Right ventricle myocardium superior (tissue), 1 donor: ENCODE results near the gene CDK5. TPM values are rescaled to one million over a fixed set of nuclear protein-coding genes. Genes with fewer than 3 reads are reported as not detected.

Source experiments
- ATAC-seq: fragments of 200-7000 bp; cut with Tn5 transposase; one replicate; pipeline ENCODE4 v1.9.1; 2020; ENCODE audit warnings: mild to moderate bottlenecking; ENCODE audit not compliant: poor library complexity
- DNase-seq: peaks from one replicate; pipeline ENCODE4 v3.0.0-alpha.2; 2020
- intact Hi-C: fragments of 100-400 bp; cut with DNase I; formaldehyde crosslinking; loops from one replicate; pipeline ENCODE4 v1.11.2; 2022
- total RNA-seq: library from RNA; stranded (reverse); fragmentation: NEBNext Ultra II Directional; extraction: Animal tissue kit (Norgen Biotek cat#: 25700); gene quantifications from one replicate; pipeline ENCODE4 v1.2.1, GENCODE V29; 2021
- donor health status: DM: no; HTN: yes; CAD: no; lungs with severe emphysema.

The CDK5 gene
- total RNA-seq, 1 donor from 2014 or later = 6.3 TPM

DNA sequence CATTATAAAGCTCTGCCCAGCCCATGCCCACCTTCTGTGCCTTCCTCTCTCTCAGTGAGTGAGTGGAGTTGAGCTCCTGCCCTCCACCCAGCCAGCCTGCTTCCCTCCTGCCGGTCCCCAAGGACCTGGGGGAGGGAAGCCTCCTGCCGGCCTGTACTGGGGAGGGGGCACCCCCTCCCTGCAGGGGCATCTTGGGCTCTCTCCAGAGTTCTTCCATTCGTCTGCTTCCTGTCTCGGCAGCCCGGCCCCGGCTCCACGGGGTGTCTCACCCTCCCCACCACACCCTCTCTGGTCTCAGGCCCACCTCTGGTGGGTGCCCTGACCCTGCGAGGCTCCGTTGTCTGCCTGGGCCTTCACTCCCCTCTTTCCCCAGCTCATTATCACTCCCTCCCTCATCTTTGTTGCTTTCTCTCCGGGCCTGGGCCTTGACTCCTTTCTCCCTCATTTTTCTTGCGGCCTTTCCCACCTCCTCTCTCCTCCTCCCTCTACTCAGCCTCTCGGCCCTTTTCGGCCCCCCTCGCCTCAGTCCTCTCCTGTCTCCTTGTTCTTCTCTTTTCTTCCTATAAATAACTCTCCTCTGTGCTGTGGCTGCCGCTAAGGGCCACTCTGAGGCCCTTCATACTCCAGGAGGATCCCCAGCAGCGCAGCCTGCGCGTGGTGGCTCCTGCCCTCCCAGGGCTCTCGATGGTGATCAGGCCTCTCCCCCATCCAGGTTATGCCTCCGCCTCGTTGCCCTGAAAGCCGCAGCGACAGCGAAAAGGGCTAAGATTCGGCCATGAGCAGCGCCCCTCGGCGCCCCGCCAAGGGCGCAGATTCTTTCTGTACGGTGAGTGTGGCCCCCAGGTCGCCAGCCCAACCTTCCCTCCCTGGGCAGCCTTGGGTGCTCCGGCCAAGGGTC, 3.8 kb upstream of the CDK5 start:
- intact Hi-C loops = no loop called here
- DNase-seq = no peak
- ATAC-seq = no peak

DNA sequence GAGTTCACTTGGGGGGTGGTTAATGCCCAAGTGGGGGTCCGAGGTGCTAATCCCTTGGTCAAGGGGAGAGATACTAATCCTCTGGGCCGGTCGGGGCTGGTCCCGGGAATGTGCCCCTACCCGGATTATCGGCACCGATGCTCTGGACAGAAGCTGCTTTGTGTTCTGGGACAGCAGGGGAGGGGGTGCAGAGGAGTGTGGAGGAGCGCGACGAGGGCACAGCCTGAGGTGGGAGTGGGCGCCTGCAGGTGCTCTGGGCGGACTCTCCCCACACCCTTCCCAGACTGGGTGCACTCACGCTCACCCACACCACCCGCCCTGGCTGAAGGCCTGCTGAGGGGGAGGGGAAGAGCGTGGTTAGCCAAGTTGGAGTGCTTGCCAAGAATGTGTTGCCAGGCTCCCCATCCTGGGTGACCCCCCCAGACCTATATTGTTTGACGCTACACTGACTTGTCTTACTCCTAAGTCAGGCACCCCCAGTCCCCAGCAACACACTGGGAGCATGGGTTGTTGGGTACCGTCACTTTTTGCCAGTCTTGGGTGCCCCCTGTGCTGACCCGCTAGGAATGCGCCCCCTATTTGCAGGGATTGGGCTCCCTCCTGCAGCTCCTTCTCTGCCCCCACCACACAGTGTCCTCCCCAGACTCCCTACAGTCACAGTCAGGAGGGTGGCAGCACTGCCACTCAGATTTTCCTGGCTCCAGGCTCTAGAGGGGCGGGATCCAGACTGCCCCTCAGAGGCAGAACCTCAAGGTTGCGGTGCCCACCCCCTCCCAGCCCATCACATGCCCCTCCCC, 2.9 kb upstream of the CDK5 start:
- no peak for DNase-seq
- intact Hi-C loops = no loop called here
- ATAC-seq = no peak

DNA sequence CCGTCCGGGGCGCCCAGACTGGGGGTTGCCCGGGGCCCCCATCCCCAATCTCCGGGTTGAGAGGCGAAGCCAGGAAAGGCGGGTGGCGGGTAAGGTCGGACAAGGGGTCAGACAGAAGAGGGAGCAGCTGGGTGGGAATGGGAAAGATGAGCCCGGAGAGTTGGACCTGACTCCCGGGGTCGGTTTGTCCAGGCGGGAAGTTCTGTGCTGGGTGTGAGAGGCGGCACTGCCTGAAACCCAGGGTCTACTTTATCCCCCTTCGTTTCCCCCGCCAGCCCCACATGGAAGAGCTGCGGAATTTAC, 2.4 kb upstream of the CDK5 start:
- intact Hi-C loops = no loop called here
- DNase-seq = no peak
- no peak for ATAC-seq

DNA sequence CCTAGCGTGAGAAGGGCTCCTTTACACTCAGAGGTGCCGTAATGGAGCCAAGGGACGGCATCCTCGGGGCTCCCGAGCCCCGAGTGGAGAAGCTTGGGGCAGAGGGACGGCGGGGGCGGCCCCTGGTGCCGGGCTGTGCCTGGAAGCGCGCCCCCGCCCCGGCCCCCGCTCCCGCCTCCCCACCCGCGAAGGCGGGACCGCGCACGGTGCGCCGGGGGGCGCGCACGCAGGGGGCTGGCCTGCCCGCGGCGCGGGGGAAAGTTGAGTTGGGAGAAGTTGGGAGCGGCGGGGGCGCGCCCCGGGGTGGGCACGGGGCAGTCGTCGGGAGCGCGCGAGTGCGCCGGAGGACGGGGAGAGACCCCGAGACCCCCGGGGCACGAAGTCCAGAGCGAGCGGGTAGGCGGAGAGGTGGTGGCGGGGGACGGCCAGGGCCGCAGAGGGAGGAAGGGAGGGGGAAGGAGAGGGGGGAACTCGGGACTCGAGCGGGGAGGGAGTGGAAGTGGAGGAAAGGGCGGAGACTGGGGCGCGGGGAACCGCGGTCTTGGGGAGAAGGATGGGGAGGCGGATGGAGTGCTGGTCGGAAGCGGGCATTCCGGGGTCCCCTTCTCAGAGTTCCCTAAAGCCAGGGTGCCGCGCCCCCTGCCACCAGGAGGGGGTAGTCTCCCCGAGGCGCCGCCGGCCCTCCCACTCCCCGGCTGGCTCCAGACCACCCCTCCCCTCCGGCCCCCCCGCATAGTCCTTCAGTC, 1.8 kb upstream of the CDK5 start, which contains the start of gene SLC4A2:
SLC4A2 (plus strand) TSS at position 223 of the 746 bp plus-strand sequence. CDS start 2,399 bp downstream, outside the sequence.
- DNase-seq (peak; percentile 88), ATAC-seq (peak; percentile 75)
- intact Hi-C loops = no loop called here

DNA sequence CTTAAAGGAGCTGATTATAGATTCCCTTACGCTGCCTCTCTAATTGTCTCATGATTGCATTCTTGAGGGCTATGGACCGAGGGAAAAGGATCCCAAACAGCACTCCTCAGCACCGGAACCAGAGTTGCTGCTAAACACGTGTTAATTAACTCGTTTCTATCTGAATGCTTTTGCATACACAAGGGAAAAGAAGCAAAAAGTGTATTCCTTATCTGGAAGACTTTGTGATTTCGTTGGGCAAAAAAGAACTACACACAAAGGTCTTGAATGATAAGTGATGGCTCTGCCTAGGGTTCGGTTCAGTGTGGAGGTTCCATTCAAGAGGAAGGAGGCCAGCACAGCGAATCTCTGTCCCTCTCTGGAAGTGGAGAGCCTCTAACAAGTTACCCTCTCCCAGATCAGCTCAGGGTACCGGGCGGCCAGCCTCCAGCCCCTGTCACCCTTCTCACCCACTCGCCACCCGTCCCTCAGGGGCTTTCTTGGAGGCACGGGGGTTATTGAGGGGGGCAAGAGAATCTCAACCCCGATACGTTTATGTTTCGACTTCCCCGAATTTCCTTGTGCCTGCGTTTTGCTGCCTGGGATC, 1.2 kb upstream of the CDK5 start:
- intact Hi-C loops = no loop called here
- DNase-seq = no peak
- no peak for ATAC-seq

DNA sequence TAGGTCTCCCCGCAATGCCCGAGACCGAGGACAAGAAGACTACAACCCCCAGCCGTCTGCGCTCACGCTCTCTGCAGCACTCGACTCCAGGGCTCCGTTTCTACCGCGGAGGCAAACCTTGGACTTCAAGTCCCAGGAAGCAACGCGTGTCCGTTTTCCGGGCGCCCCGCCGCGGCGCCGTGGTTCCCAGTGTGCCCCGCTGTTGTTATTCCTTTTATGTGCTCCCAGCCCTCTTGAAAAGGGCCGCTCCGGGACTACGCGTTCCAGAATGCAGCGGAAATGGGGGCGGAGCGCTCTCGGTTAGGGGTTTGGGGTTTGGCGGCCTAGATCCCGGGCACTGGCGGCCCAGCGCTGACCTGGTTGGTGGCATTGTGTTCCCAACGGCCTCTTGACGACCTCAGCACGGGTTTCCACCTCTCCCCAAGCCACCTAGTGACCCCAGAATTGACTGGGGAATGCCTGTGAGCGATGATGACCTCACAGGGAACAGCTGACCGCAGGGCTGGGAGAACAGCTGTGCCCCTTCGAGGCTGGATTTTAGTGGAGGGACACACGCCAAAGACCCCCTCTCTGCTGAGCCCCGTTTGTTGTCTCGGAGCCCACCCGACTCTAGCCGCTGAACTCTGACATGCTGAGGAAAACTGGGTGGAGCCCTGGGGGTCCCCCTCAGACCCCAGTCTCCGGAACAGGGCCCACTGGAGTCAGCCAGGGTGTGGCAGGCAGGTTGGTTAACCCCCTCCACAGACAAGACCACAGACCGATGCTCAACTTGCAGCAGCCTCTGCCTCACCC, 488 bp upstream of the CDK5 start:
- intact Hi-C loops = no loop called here

DNA sequence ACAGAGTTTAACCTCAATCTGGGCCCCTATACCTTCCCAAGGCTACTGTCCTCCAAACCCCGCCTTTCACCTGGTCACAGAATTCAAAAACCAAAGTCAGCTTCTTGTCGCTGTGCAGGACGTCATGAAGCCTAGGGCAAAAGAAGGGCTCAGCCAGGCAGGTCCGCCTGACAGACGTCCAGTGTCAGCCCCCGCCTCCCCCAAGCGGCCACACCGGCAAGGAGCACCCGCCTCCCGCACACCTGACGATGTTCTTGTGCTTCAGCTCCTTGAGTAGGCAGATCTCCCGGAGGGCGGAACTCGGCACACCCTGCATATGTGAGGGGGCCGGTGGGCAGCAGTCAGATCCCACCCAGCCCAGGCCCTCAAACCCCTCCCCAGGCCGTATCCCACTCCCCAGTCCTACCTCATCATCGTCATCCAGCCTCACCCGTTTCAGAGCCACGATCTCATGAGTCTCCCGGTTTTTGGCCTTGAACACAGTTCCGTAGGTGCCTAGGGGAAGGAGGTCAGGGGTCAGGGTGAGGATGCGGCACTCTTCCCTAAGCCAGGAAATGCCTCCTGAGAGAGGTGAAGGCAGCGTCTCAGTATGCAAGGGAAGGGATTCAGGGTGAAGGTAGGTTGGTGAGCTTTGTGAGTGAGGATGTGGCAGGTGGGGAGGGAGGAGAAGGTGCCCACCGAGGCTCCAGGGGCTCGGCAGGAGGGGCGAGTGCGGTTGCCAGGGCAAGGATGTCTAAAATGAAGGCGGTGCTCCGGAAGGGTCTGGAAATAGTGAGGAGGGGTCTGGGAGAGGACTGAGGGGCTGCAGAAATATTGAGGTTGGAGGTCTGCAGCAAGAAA, 811 bp downstream of the CDK5 start:
- DNase-seq = no peak
- intact Hi-C loops = no loop called here
- ATAC-seq = no peak

More for the DNA sequence above, 488 bp upstream of the CDK5 start:
- DNase-seq = peak; percentile 99
- peak; percentile 89 for ATAC-seq

DNA sequence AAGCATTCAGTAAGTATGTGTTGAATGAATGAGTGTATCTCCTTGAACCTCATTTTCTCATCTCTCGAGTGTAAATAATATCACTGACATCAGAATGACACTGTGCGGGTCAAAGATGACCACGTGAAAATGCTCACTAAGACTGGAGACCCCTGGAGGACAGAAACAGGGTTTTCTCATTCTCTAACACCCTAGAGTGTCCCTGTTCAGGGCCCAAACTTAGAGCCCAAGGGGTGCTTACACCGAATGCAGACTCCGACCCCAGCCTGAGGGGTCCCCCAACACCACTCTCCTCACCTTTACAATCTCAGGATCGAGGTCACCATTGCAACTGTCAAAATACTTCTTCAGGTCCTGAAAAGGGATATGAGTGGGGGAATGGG, 1.4 kb downstream of the CDK5 start:
- DNase-seq (no peak), ATAC-seq (no peak)
- intact Hi-C loops = no loop called here

DNA sequence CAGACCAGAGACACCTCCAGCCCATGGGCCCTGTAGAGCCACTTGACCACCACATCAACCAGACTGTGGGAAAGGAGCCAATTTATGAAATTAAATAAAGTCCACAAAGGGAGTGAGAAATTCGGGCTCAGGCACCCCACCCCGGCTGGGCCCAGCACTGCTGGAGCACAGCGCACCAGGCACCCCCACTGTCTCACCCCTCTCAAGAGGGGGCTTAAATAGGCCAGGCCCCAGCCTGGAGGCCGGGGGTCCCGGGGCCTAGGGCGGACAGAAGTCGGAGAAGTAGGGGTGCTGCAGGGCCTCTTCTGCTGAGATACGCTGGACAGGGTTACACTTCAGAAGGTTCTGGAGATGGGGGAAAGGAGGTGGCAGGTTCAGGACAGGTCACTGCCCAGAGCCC, 3.9 kb downstream of the CDK5 start:
- DNase-seq = no peak
- no peak for ATAC-seq
- intact Hi-C loops = no loop called here

DNA sequence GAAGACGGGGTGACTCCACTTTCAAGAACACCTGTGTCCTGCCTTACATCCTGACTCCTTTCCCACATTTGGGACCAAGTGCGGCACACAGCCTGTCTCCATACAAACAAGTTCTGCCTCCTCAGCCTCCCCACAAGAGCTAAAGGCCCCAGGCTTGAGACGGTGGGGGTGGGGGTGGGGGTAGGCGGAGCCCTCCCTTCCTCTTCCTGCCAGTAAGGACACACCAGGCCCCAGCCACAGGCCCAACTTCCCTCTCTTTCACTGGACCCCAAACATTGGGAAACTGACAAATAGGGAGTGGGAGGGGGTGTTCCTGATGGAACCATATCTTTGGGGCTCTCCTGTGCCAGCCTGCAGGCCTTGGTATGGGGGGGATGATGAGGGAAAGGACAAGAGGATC, 4.6 kb downstream of the CDK5 start:
- no peak for DNase-seq
- no peak for ATAC-seq
- intact Hi-C loops = no loop called here

DNA sequence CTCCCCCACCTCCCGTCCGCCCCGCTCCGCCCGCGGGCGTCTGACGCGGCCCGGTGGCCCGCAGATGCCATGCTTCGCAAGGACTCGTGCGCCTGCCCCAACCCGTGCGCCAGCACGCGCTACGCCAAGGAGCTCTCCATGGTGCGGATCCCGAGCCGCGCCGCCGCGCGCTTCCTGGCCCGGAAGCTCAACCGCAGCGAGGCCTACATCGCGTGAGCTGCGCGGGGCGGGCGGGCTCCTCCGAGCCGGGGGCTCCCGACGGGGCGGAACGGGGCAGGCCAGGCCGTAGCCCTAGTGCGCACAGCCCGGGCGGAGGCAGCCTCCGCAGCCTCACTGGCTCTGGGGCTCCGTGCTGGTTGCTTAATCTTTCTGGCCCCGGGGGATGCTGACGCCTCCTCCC, 6.6 kb downstream of the CDK5 start:
- peak; percentile 71 for DNase-seq
- ATAC-seq = peak; percentile 69
- intact Hi-C loops = no loop called here

DNA sequence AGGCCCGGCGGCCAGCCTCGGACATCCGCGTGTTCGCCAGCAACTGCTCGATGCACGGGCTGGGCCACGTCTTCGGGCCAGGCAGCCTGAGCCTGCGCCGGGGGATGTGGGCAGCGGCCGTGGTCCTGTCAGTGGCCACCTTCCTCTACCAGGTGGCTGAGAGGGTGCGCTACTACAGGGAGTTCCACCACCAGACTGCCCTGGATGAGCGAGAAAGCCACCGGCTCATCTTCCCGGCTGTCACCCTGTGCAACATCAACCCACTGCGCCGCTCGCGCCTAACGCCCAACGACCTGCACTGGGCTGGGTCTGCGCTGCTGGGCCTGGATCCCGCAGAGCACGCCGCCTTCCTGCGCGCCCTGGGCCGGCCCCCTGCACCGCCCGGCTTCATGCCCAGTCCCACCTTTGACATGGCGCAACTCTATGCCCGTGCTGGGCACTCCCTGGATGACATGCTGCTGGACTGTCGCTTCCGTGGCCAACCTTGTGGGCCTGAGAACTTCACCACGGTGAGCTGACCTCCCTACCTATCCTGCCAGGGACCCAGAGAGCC, 8.7 kb downstream of the CDK5 start:
- intact Hi-C loops = no loop called here
- DNase-seq (no peak), ATAC-seq (no peak)

DNA sequence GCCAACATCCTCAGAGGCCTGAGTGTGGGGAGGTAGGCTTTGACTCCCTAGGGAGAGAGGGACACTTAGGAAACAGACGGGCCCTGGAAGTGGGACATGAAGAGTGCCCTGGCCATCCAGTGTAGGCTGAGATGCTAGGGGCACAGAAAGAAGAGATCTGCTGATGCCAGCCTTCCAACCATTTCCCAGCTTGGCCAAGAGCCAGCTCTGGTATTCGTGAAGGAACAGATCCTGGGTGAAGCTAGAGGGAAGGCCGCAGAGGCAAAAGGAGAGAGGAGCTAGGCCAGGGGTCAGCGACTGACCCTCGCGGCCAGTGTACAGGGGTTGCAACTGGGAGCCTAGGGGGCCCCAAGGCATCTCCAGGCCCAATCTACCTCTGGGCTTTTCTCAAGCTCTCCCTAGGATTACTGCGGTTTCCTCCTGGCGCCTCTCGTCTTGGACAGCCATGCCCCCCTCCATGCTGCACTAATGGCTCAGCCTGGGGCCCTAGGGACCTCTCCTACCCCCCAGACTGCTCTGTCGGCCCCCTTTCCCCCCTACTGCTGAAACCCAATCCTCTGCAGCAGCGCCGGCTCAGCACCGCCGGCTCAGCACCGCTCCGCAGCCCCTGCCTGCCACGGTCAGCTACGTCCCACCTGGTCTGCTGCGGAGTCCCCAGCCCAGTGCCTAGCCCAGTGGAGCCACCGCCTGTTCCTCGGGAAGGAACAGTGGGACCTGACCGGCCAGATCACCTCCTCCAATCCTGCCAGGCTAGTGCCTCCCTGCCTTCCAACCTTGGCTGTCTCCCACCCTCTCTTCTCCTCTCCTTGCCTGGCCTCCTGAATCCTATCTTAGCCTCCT, 9.5 kb downstream of the CDK5 start, which contains the start of gene ASIC3:
ASIC3 (plus strand) TSS at position 556 of the 840 bp plus-strand sequence. CDS start 355 bp downstream, outside the sequence.
- ATAC-seq = no peak
- intact Hi-C loops = no loop called here
- no peak for DNase-seq

DNA sequence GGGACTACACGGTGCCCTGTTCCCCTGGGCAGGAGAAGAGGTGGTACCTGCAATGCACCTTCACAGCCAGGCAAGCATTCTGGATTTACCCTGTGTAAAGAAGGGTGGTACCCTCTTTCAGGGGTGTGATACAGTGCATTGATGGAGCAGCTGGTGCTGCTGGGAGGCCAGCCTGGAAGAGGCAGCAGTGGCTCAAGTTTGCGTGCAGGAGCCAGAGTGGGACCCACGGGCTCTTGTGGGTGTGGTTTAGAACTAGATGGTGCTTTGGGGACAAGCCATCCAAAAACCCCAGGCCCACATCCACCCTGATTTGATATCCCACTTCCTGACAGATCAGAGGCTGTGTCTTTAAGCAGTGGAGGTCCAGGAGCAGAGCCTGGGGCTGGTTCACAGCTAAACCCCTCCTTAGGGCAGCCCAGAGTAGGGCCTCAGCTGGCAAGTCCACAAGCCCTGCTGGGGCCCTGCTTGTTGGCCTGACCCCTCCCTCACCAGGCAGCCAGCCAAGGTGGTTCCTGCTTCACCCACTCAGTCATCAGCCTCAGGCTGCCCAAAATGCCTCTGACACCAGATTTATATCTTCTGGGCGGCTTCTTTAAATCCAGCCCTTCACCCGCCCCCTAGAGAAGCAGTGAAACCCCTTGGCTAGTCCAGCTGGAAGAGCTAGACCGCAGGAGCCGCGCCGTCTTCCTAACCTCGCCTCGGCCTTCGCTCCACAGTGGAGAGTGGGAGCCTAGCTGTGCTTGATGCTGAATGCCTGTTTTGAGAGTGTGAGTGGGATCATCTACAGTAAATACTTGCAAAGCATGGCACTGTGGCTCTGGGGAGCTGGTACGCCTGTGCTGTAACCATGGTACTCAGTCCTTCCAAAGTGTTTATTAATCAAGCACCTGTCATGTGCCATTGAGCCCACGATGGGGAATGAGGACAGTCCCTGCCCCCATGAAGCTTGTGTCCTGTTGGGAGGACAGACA, 10.8 kb downstream of the CDK5 start:
- ATAC-seq (no peak), DNase-seq (no peak)
- intact Hi-C loops = no loop called here

DNA sequence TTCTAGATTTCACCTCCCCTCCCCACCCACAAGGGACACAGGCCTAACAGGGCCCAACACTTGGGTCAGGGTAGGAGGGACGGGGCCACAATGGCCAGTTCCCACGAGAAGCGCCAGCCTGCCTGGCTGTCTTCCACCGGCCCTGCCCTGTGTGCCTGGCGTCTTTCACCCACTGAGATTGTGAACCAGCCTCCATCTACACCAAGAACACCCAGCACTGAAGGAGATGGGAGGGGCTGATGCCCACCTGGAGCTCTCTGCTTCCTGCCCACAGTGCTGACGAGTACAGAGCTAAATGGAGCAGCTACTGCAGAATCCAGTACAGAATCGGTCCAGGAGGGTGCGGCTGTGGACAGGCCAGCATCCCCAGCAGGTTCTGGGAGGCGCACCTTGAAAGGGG, 11.7 kb downstream of the CDK5 start:
- ATAC-seq = no peak
- DNase-seq = no peak
- intact Hi-C loops = no loop called here
